Spinal cord (tissue), 10 donors: ENCODE results near the gene PLXDC1. TPM values are rescaled to one million over a fixed set of nuclear protein-coding genes. Genes with fewer than 3 reads are reported as not detected.
A peak's percentile ranks its signal among the peaks of the same experiment; 100 is the strongest.
"Not testable (repeated sequence)": the region's sequence is repeated elsewhere in the genome, so short reads cannot be mapped to it uniquely, and the experiment has no call there.

Experiments used
- DNase-seq, 6 donors: peaks; one replicate each; pipeline versions ENCODE4 v3.0.0 to v3.0.0-alpha.2; 2013 to 2015; ENCODE audit warnings: low spot score in 6 of 6, low read depth in 4 of 6
- H3K27ac ChIP-seq: one replicate; pipeline ENCODE4 v1.5.1; 2013; ENCODE audit warnings: low read depth, low read length, control low read depth
- H3K27me3 ChIP-seq: one replicate; pipeline ENCODE4 v1.6.1; 2013; ENCODE audit warnings: low read length; ENCODE audit not compliant: control insufficient read depth, insufficient read depth
- H3K36me3 ChIP-seq: one replicate; pipeline ENCODE4 v1.6.1; 2013; ENCODE audit warnings: low read length; ENCODE audit not compliant: control insufficient read depth, insufficient read depth
- H3K4me1 ChIP-seq: one replicate; pipeline ENCODE4 v1.6.1; 2013; ENCODE audit warnings: low read length; ENCODE audit not compliant: control insufficient read depth, insufficient read depth
- H3K4me3 ChIP-seq: one replicate; pipeline ENCODE4 v1.5.1; 2013; ENCODE audit warnings: low read depth, low read length, control low read depth
- H3K9me3 ChIP-seq: one replicate; pipeline ENCODE4 v1.6.1; 2013; ENCODE audit warnings: low read length; ENCODE audit not compliant: control insufficient read depth, insufficient read depth
- WGBS: methylation state at CpG from one replicate; pipeline ENCODE4 v1.1.5; 2013; ENCODE audit warnings: missing lambda C conversion rate; ENCODE audit not compliant: insufficient coverage; 5-methylcytosine and 5-hydroxymethylcytosine counted together
- polyA plus RNA-seq, 2 donors: library from polyadenylated mRNA; unstranded; fragments of 120-200 nt; gene quantifications; one replicate each; pipeline ENCODE4 v1.2.1, GENCODE V29; 2013; ENCODE audit not compliant: insufficient read length in 2 of 2
- total RNA-seq, 2 donors: library from RNA; depleted of rRNA in 1 of 2; stranded (reverse); fragments of 120-200 nt in 1 of 2; fragments of >200 nt in 1 of 2; gene quantifications; one replicate each; pipeline versions ENCODE4 v1.2.3 to v1.2.4, GENCODE V29; 2013 to 2014
- donor health status: healthy.

PLXDC1 gene
- total and polyA plus RNA-seq, 4 donors = 10.1 to 47.1 (median 25.6) TPM

DNA sequence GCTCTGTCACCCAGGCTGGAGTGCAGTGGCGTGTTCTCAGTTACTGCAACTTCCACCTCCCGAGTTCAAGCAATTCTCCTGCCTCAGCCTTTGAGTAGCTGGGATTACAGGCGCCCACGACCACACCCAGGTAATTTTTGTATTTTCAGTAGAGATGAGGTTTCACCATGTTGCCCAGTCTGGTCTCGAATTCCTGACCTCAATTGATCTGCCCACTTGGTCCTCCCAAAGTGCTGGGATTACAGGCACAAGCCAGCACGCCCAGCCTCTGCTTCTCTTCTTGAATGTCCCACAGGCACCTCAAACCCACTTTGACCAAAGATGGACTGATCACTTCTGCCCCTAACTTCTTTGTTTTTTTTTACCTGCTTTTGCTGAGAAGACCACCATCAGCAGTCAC, 19.1 kb upstream of the PLXDC1 start:
- 95% methylated on average over 4 of the region's 6 CpGs for WGBS
- Histone ChIP-seq H3K4me3 (no peak overlapping the region), H3K4me1 (peaks cover 33% of the 10 kb centered on the region), H3K27ac (no peak overlapping the region), H3K36me3 (peaks cover 19% of the 10 kb centered on the region), H3K9me3 (no peaks in the 10 kb centered on the region), H3K27me3 (peaks cover 21% of the 10 kb centered on the region)
- DNase-seq = no peak

DNA sequence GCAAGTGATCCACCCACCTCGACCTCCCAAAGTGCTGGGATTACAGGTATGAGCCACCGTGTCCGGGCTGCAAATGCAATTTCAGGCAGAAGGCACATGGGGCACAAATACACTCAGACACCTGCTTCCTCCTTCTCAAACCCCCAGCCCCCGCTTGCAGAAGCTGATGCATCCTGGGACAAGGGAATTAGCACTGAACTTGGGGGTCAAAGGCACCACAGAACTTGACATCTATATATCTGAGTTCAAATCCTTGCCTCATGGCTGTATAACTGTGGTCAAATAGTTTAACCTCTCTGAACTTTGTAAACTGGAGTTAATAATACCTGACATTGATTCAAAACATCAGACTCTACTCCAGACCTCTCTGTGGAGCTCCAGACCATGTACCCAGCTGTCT, 18.7 kb upstream of the PLXDC1 start:
- H3K27me3 ChIP-seq = peaks cover 26% of the 10 kb centered on the region

DNA sequence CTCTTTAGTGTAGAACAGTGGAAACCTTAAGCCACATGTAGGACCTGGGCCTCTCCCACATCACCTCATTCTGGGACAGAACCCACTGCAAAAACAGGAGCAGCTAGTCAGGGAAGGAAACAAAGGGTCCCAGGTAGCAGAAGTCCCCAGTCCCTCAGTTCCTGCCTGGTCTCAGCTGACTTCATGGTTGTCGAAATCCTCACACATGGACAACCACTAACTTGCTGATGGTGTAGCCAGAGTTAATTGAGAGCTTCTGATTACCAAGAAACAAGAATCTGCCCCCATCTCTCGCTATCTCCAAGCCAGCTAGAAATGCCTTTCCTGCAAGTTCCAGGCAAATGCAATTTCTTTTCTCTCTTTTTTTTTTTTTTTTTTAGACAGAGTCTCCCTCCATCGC, 18.1 kb upstream of the PLXDC1 start:
- WGBS = 100% methylated on average over 2 of the region's 3 CpGs
- H3K27me3 ChIP-seq = peaks cover 32% of the 10 kb centered on the region
- peaks cover 8% of the 10 kb centered on the region for H3K36me3 ChIP-seq
- H3K4me1 ChIP-seq = peaks cover 34% of the 10 kb centered on the region
- H3K9me3 ChIP-seq = no peaks in the 10 kb centered on the region
- no peak for DNase-seq
- H3K4me3 ChIP-seq = no peak overlapping the region
- H3K27ac ChIP-seq = no peak overlapping the region

More for the DNA sequence above, 18.7 kb upstream of the PLXDC1 start:
- no peak overlapping the region for H3K27ac ChIP-seq
- 79% methylated on average over 3 of the region's 4 CpGs for WGBS
- H3K4me3 ChIP-seq = no peak overlapping the region
- peaks cover 14% of the 10 kb centered on the region for H3K36me3 ChIP-seq
- no peak for DNase-seq
- peaks cover 34% of the 10 kb centered on the region for H3K4me1 ChIP-seq
- no peaks in the 10 kb centered on the region for H3K9me3 ChIP-seq

GRCh38 chr17:39169101-39169500, 17.7 kb upstream of the PLXDC1 start:
- H3K27me3 ChIP-seq = peaks cover 34% of the 10 kb centered on the region
- WGBS = 62% methylated on average over 14 of the region's 14 CpGs
- DNase-seq = no peak
- H3K4me1 ChIP-seq = peaks cover 32% of the 10 kb centered on the region
- H3K4me3 ChIP-seq = no peak overlapping the region
- peaks cover 4% of the 10 kb centered on the region for H3K36me3 ChIP-seq
- no peak overlapping the region for H3K27ac ChIP-seq
- no peaks in the 10 kb centered on the region for H3K9me3 ChIP-seq

DNA sequence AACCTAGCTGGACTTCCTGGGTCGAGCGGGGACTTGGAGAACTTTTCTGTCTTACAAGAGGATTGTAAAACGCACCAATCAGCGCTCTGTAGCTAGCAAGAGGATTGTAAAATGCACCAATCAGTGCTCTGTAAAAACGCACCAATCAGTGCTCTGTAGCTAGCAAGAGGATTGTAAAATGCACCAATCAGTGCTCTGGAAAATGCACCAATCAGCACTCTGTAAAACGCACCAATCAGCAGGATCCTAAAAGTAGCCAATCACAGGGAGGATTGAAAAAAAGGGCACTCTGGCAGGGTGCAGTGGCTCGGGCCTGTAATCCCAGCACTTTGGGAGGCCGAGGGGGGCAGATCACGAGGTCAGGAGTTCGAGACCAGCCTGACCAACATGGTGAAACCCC, 17.1 kb upstream of the PLXDC1 start:
- H3K36me3 ChIP-seq, H3K9me3 ChIP-seq, H3K27ac ChIP-seq, H3K4me3 ChIP-seq, DNase-seq: not testable (repeated sequence)
- H3K4me1 ChIP-seq = peaks cover 26% of the 10 kb centered on the region
- H3K27me3 ChIP-seq = peaks cover 34% of the 10 kb centered on the region
- 98% methylated on average over 7 of the region's 10 CpGs for WGBS

DNA sequence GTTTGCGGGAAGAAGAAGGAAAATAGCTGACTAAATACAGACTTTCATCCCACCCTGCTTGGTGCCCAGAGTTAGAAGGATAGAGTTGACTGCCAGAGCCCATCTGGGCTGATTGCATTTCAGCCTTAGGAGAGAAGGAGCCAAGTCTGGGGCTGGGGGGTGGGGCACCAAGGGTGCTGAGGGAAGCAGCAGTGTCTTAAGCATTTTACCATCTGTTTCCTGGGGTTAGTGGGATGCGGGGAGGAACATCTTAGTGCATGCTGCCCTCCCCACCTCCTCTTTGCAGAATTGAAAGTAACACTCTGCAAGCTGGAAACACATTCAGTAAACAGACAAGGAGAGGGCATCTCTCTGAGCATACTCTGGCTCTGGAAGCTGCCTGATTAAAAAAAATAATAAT, 16.0 kb upstream of the PLXDC1 start:
- Histone ChIP-seq H3K36me3 (no peaks in the 10 kb centered on the region), H3K27ac (no peak overlapping the region)
- no CpG with 5 or more reads among the region's 2 CpGs for WGBS

DNA sequence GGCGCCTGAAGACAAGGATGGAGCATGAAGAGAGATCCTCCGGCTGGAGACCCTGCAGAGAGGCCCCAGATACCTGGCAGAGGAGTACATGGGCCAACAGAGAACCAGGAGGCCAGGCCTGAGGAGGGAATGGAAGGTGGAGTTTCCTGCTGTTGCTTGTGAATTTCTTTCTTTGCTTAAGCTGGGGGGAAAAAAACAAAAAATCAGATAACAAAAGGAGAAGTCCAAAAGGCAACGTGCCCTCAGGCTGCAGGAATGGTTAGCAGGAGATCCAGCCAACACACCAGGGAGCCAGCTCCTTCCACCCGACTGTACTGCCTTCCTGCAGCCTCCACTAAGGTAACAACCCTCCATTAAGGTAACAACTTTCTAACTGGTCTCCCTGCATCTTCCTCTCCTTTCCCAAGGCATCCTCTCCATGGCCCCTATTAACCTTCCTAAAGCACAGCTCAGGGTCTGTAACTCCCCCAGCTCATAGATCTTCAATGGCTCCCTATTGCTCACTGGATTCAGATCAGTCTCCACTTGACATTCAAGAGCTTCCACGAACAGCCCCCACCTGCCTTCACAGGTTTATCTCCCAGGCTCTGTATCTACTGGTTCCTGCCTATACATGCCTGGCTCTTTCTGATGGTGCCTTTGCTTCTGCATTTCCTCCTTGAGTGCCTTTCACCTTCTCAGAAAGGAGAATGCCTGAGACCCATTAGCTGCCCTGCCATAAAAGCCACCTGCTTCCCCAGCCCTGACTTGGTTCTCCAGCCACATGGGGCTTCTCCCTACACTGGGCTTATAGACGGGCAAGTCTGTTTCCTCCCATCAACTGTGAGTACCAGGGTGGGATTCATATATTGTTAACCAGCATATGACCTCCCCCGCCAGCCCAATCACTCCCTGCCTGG, 15.2 kb upstream of the PLXDC1 start:
- Histone ChIP-seq H3K27me3 (peaks cover 34% of the 10 kb centered on the region), H3K27ac (no peak overlapping the region), H3K4me3 (no peak overlapping the region), H3K36me3 (no peaks in the 10 kb centered on the region), H3K9me3 (no peaks in the 10 kb centered on the region), H3K4me1 (peaks cover 23% of the 10 kb centered on the region)
- WGBS = 50% methylated on average over 5 of the region's 7 CpGs
- DNase-seq = no peak

More for the DNA sequence above, 16.0 kb upstream of the PLXDC1 start:
- Histone ChIP-seq H3K27me3 (peaks cover 34% of the 10 kb centered on the region), H3K4me3 (no peak overlapping the region), H3K4me1 (peaks cover 23% of the 10 kb centered on the region), H3K9me3 (no peaks in the 10 kb centered on the region)
- DNase-seq = peak in 2 of 6 donors; percentile 73 to 88

DNA sequence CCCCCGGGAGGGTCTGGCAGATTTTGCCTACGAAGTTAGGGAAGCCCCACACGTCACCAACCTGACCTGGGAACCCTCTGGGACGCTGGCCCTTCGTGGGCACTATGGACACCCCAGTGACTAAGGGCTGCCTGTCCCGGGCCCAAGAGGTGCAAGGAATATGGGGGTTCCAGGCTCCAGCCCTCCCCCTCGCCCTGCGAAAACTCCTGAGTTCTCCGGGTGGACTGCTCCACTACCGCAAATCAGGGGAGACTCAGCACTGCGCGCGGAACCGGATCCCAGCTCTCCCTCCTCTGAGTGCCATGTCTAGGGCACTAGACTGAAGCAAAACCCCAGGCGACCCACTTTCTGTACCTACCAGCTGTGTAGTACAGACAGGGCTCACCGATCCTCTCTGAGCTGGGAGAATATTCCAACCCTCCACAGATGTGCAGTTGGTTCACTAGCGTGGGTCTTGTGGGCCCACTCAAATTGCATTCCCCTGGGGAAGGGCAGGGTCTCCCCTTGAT, 14.5 kb upstream of the PLXDC1 start, which contains the start of gene ARL5C:
TSS of gene ARL5C (minus strand) at position 321 of the 509 bp plus-strand sequence. CDS start 401 bp downstream, outside the sequence.
- WGBS = 19% methylated on average over 17 of the region's 17 CpGs
- Histone ChIP-seq H3K27ac (no peak within 1 kb of the TSS), H3K36me3 (no peaks in the 10 kb centered on the region), H3K4me1 (peaks cover 23% of the 10 kb centered on the region), H3K4me3 (peak within 1 kb of the TSS; percentile 63), H3K27me3 (peaks cover 34% of the 10 kb centered on the region), H3K9me3 (no peaks in the 10 kb centered on the region)
- DNase-seq = peak in 1 of 6 donors; percentile 45

- H3K27ac ChIP-seq = no peak overlapping the region
- no peaks in the 10 kb centered on the region for H3K36me3 ChIP-seq
- WGBS = 1% methylated on average over 51 of the region's 51 CpGs
- H3K4me3 ChIP-seq = peak overlapping the region; percentile 63
- H3K4me1 ChIP-seq = peaks cover 23% of the 10 kb centered on the region
- H3K9me3 ChIP-seq = no peaks in the 10 kb centered on the region
- DNase-seq = no peak
- peaks cover 36% of the 10 kb centered on the region for H3K27me3 ChIP-seq
These were observed 13.9 kb upstream of the PLXDC1 start for GRCh38 chr17:39165178-39165840.
